NOMO-1 (cell line): ENCODE data around the gene FAM180B.

Experiments used
- DNase-seq, 2 experiments: peaks; one replicate each; lab custom pipeline; 2025; ENCODE audit not compliant: unreplicated experiment in 2 of 2; lab: John Stamatoyannopoulos, UW

FAM180B gene

DNA sequence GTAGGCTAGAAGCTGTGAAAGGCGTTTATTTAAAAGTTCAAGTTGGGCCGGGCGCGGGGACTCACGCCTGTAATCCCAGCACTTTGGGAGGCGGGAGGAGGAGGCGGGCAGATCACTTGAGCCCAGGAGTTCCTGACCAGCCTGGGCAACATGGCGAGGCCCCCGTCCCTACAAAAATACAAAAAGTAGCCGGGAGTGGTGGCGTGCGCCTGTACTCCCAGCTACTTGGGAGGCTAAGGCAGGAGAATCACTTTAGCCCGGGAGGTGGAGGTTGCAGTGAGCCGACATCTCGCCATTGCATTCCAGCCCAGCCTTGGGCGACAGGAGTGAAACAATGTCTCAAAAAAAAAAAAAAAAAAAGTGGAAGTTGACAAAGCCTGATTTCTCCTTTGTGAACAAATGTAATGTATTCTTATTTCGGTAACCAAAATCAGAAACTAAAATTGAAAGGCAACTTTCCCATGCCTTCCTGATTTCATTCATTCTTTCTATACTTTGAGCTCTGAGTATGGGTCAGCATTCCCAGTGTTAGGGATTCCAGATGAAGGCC, 20.3 kb upstream of the FAM180B start:
- peak in 1 of 2 experiments; percentile 10 for DNase-seq

DNA sequence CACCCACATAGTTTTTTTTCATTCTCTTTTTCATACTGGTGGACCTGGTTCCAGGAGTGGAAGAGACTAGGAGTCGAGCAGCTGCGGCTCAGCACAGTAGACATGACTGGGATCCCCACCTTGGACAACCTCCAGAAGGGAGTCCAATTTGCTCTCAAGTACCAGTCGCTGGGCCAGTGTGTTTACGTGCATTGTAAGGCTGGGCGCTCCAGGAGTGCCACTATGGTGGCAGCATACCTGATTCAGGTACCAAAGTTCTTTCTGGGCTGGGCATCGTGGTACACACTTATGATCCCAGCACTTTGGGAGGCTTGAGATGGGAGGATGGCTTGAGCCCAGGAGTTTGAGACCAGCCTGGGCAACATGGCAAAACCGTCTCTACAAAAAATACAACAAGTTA, 16.8 kb upstream of the FAM180B start:
- DNase-seq, result no peak

GRCh38 chr11:47570651-47571356, 15.7 kb upstream of the FAM180B start:
- DNase-seq, result no peak

DNA sequence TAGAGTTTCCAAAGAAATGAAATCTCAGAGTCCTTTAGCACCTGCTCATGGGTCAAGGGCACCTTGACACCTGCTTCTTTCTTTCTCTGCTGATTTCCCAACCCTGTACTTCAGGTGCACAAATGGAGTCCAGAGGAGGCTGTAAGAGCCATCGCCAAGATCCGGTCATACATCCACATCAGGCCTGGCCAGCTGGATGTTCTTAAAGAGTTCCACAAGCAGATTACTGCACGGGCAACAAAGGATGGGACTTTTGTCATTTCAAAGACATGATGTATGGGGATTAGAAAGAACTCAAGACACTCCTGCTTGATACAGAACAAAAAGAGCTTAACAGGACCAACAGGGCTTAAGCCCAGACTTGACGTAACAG, 15.1 kb upstream of the FAM180B start:
- no peak for DNase-seq

- DNase-seq, result no peak
These were observed 14.6 kb upstream of the FAM180B start for GRCh38 chr11:47571895-47572294.

- no peak for DNase-seq
These were observed 13.7 kb upstream of the FAM180B start for GRCh38 chr11:47572715-47573255.

- DNase-seq, result no peak
These were observed 13.2 kb upstream of the FAM180B start for GRCh38 chr11:47573321-47573720.

GRCh38 chr11:47577460-47578041, 8.9 kb upstream of the FAM180B start:
- DNase-seq, result no peak

GRCh38 chr11:47578524-47579494, 7.7 kb upstream of the FAM180B start, which contains the start of the genes KBTBD4 and NDUFS3:
TSS of gene KBTBD4 (minus strand) at chr11:47578970. CDS start at chr11:47578951, 19 bp downstream.
TSS of gene NDUFS3 (plus strand) at chr11:47579074. CDS start at chr11:47579092, 18 bp downstream.
- DNase-seq, result peak; percentile 76 to 81

GRCh38 chr11:47583844-47584243, 2.6 kb upstream of the FAM180B start:
- no peak for DNase-seq

DNA sequence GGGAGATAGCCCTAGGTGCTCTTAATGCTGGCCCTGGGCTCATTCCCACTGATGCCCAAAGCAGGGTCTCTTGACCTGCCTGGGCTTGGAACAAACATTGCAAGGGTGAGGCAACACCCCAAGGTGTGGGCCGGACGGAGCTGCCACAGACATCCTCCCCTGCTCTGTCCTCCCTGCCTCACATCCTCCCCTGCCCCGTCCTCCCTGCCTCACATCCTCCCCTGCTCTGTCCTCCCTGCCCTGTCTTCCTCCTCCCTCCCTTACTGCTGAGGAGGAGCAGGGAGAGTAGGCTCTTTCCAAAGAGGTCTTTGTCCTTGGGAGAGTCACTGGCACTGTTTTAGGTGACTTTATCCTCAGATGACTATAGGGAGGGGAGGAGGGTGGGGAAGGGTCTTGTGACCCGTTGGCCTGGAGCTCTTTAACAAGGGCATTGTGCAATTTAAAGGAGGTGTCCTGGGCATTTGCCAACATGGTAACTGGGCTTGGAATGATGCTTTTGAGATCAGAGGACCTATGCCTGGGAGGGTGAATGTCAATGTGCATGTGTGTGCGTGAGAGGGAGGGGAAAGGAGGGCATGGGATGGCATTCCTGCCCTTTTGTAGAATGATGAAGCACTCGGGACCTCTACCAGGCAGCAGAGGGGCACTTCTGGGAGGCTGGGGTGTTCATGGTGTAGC, 700 bp downstream of the FAM180B start:
- no peak for DNase-seq

DNA sequence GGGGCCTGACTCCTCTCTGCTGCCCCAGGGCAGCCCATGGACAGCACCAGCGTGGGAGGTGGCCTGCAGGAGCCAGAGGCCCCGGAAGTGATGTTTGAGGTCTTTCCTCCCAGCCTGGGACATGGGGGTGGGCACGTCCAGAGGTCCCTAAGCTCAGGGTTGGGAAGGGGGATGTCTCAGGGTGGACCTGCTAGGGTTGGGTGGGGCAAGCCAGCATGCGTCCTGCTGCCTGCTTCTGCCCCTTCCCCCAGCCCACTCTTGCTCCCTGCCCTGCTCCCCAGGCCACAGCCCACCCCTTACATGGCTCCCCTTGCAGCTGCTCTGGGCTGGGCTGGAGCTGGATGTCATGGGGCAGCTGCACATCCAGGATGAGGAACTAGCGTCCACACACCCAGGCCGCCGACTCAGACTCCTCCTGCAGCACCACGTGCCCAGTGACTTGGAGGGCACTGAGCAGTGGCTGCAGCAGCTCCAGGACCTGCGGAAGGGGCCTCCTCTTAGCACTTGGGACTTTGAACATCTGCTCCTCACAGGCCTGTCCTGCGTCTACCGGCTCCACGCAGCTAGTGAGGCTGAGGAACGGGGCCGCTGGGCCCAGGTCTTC, 1.3 kb downstream of the FAM180B start:
- peak; percentile 88 to 92 for DNase-seq

DNA sequence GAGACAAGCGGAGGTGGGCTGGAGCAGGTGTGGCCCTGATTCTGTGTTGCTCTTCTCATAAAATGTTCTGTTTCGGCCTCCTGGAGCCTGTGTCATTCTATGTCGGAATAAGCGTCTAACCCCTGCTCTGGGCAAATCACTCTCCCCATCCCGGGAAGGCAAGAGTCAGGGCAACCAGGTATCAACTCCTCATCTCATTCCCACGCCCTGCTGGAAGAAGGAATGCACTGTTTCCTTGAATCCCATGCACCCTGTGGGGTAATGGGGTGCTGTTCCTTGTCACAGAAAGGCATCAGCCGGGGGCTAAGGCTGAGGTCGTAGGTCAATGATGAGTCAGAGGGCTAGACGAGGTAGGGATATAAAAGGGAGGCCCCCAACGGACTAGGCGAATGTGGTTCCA, 2.6 kb downstream of the FAM180B start:
- no peak for DNase-seq

DNA sequence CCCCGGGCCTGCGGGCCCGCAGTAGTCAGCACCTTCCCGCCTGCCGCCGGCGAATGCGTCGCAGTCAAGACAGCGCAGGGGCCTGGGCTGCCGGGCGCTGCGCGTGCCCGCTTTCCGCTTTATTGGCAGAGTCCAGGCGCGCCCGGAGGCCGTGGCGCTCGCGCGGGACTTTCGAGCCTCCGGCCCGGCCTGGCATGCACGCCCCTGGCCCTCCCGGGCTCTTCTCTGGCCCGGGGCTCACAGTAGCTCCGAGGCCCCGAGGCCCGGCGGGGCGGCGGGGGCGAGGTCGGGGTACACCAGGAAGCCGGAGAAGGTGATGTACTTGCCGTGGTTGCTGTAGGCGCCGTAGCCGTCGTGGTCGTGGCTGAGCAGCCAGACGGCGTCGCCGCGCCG, 3.1 kb downstream of the FAM180B start:
- DNase-seq, result no peak

- DNase-seq, result no peak
These were observed 3.7 kb downstream of the FAM180B start for GRCh38 chr11:47589977-47590861.

- peak; percentile 84 for DNase-seq
These were observed 5.3 kb downstream of the FAM180B start for GRCh38 chr11:47591764-47592163.

DNA sequence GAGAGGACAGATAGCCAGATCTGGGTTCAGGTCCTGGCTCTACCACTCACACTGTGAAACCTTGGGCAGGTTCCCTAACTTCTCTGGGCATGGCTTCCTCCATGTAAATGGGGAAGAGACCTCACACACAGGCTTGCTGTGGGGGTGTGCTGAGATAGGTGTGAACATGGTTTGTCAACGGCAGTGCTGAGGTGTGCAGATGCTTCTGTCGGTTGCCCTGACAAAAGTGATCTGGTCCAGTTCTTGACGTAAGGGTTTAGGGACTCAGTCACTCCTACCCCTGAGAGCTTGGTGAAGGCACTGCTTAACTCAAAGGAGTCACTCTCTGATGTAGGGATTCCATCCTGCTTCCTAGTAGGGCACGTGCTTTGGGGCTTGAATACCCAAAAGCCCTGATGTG, 5.8 kb downstream of the FAM180B start:
- peak; percentile 36 to 42 for DNase-seq

DNA sequence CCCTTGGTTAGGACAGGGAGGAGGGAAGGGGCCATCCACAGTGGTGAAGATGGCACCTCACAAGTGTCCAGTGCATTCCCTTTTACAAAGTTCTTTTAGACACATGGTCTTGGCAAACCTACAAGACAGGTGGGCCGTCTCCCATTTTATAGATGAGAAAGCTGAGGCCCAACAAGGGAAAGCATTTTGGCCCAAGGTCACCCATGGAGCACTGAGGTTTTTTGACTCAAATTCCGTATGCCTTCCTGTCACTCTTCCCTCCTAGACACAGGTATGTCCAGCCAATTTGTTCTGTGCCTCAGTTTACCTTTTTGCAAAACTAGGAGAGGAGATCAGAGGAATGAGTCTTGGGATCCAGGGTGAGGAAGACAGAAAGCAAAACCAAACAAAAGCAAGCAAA, 6.5 kb downstream of the FAM180B start:
- DNase-seq, result no peak

DNA sequence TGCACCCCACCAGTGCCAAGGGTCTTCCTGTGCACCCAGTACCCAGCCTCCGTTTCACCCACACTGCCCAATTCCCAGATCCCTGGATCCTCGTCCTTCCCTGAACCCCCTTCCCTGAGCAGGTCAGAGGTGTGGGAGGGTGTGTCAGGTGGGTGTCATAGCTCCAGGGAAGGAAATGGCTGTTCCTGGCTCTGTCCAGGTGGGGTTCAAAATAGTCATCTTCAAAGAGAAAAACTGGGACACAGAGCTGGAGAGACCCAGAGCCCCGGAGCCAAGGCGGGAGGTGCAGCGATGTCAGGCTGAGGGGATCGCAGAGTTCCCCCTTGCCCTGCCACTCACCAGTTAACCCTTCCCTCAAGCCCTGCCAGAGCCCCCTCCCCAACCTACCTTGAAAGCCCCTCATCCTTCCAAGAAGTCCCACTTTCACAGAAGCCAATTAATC, 7.0 kb downstream of the FAM180B start:
- DNase-seq, result no peak
